NCI-H2227 treated with DMSO at 0.1 percent for 48 hours (cell line): ENCODE data around the gene WDR45.

ENCODE experiments used
- DNase-seq: peaks from one replicate; lab custom pipeline; 2025; lab: John Stamatoyannopoulos, UW

The WDR45 gene

GRCh38 chrX:49073601-49074575, 5.8 kb downstream of the WDR45 start, which contains the start of gene PRAF2:
Gene PRAF2, minus strand, starts transcription at chrX:49074002. Its CDS starts 15 bp downstream, at chrX:49073987.
- DNase-seq = peak; percentile 96

- DNase-seq = no peak
Measured at GRCh38 chrX:49072712-49073095, 7.0 kb downstream of the WDR45 start.

GRCh38 chrX:49071877-49072711, 7.6 kb downstream of the WDR45 start:
- peak; percentile 94 for DNase-seq

GRCh38 chrX:49070988-49071387, 8.7 kb downstream of the WDR45 start:
- DNase-seq = no peak

- DNase-seq = no peak
Measured at GRCh38 chrX:49069038-49069437, 10.6 kb downstream of the WDR45 start.

GRCh38 chrX:49067285-49068120, 12.2 kb downstream of the WDR45 start:
- no peak for DNase-seq

- DNase-seq = no peak
Measured at GRCh38 chrX:49066690-49067089, 13.0 kb downstream of the WDR45 start.

GRCh38 chrX:49066278-49066677, 13.4 kb downstream of the WDR45 start:
- no peak for DNase-seq

- DNase-seq = no peak
Measured at GRCh38 chrX:49064735-49065134, 15.0 kb downstream of the WDR45 start.

GRCh38 chrX:49064303-49064702, 15.4 kb downstream of the WDR45 start:
- DNase-seq = no peak

- DNase-seq = no peak
Measured at GRCh38 chrX:49063715-49064114, 16.0 kb downstream of the WDR45 start.

GRCh38 chrX:49061916-49062315, 17.8 kb downstream of the WDR45 start:
- no peak for DNase-seq

- no peak for DNase-seq
Measured at GRCh38 chrX:49061490-49061889, 18.2 kb downstream of the WDR45 start.

- DNase-seq = no peak
Measured at GRCh38 chrX:49060914-49061313, 18.8 kb downstream of the WDR45 start.

GRCh38 chrX:49059681-49060085, 20.0 kb downstream of the WDR45 start:
- no peak for DNase-seq

GRCh38 chrX:49059201-49059600, 20.5 kb downstream of the WDR45 start:
- no peak for DNase-seq

- no peak for DNase-seq
Measured at GRCh38 chrX:49058794-49059193, 20.9 kb downstream of the WDR45 start, which contains the start of gene CCDC120. Gene CCDC120, plus strand, starts transcription at chrX:49058999. Its CDS starts 3,043 bp downstream, at chrX:49062042.

- no peak for DNase-seq
Measured at GRCh38 chrX:49054073-49054762, 25.5 kb downstream of the WDR45 start.

- peak; percentile 95 for DNase-seq
Measured at GRCh38 chrX:49053223-49054072, 26.2 kb downstream of the WDR45 start.

GRCh38 chrX:49043987-49044281, 35.8 kb downstream of the WDR45 start:
- DNase-seq = no peak
